HEK293 (cell line): ENCODE measurements around the gene CAPZB.

Source experiments
- SP3 ChIP-seq: fragments of 450-650 bp; formaldehyde crosslinking; IDR thresholded peaks from 2 replicates; pipeline ENCODE4 v1.5.1; 2016; ENCODE audit warnings: missing biosample characterization, missing genetic modification characterization
- ZNF274 ChIP-seq, 2 experiments: fragments of 200-500 bp in 1 of 2; fragments of 450-650 bp in 1 of 2; sonication (Bioruptor generic) in 1 of 2; formaldehyde crosslinking in 1 of 2; IDR thresholded peaks; 2 replicates each; pipeline versions ENCODE4 v1.5.1 to v1.6.1; 2014 to 2016; ENCODE audit warnings: borderline replicate concordance in 1 of 2, inconsistent platforms in 1 of 2, low read length in 1 of 2, missing biosample characterization in 1 of 2, missing genetic modification characterization in 1 of 2
- ZNF354C ChIP-seq: fragments of 450-650 bp; formaldehyde crosslinking; IDR thresholded peaks from 2 replicates; pipeline ENCODE4 v1.5.1; 2016; ENCODE audit warnings: missing biosample characterization, missing genetic modification characterization, low read depth, borderline replicate concordance
- ZNF544 ChIP-seq: fragments of 450-650 bp; formaldehyde crosslinking; IDR thresholded peaks from 2 replicates; pipeline ENCODE4 v1.5.0; 2017; ENCODE audit warnings: missing biosample characterization, missing genetic modification characterization
- ZNF548 ChIP-seq: fragments of 450-650 bp; formaldehyde crosslinking; IDR thresholded peaks from 2 replicates; pipeline ENCODE4 v1.5.1; 2016; ENCODE audit warnings: missing biosample characterization, missing genetic modification characterization
- TF ChIP-seq, protein P1 (sequence below): fragments of 450-650 bp; formaldehyde crosslinking; optimal IDR thresholded peaks from 2 replicates; pipeline ENCODE3; 2016; ENCODE audit warnings: missing biosample characterization, mild to moderate bottlenecking, missing genetic modification characterization
- TF ChIP-seq, protein P2 (sequence below): fragments of 450-650 bp; formaldehyde crosslinking; IDR thresholded peaks from 2 replicates; pipeline ENCODE4 v1.5.1; 2016; ENCODE audit warnings: missing biosample characterization, missing genetic modification characterization

DNA sequence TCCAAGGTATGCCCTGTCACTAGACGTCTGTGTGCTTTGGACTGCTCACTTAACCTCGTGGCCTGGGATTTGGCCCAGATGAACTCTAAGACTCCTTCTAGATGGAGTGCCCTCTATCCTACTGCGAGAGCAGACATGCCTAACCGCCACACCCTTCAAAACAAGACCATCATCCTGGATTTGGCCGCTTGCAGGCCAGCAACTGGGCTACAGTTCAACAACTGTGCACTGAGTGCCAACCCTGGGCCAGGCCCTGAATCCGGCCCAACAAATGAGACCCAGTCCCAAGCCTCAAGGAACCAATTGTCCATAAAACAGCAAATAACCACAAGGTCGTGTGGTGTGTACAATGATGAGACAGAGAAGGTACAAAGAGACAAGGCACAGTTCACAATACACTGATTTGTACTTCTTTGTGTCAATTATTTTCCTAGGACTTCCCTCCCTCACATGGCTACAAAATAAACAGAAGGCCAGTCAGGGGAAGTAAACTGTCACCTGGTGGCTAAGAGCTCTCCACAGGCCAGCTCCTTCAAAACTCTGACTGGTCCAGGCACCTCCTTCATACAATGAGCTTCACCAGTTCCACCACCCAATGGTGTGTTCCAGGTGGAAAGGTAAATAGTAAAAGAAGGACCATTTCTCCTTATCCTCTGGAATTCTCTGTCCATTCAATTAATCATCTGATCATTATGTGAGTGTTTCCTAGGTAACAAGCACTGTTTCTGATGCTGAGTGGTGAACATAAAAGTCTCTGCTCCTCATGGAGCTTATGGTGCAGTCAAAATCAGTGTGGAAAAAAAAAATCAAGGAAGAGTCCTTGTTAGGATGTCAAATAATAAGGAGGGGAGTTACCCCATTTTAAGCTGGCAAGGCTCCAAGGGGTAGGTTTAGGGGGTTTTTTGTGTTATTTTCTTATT is 60.4 kb downstream of the CAPZB start:
- TF ChIP-seq ZNF544, result no peak
- TF ChIP-seq SP3, result no peak
- no peak for TF ChIP-seq ZNF354C (tag by site-specific recombination)
- TF ChIP-seq, protein P1, sequence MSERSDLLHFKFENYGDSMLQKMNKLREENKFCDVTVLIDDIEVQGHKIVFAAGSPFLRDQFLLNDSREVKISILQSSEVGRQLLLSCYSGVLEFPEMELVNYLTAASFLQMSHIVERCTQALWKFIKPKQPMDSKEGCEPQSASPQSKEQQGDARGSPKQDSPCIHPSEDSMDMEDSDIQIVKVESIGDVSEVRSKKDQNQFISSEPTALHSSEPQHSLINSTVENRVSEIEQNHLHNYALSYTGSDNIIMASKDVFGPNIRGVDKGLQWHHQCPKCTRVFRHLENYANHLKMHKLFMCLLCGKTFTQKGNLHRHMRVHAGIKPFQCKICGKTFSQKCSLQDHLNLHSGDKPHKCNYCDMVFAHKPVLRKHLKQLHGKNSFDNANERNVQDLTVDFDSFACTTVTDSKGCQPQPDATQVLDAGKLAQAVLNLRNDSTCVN (tag by site-specific recombination), result no peak
- no peak for TF ChIP-seq ZNF274 (IDR thresholded peaks at IDR 0.05; ENCODE audit: low read length)
- no peak for TF ChIP-seq ZNF274 (tag by site-specific recombination; IDR thresholded peaks at IDR 0.05; ENCODE audit: borderline replicate concordance)
- TF ChIP-seq, protein P2, sequence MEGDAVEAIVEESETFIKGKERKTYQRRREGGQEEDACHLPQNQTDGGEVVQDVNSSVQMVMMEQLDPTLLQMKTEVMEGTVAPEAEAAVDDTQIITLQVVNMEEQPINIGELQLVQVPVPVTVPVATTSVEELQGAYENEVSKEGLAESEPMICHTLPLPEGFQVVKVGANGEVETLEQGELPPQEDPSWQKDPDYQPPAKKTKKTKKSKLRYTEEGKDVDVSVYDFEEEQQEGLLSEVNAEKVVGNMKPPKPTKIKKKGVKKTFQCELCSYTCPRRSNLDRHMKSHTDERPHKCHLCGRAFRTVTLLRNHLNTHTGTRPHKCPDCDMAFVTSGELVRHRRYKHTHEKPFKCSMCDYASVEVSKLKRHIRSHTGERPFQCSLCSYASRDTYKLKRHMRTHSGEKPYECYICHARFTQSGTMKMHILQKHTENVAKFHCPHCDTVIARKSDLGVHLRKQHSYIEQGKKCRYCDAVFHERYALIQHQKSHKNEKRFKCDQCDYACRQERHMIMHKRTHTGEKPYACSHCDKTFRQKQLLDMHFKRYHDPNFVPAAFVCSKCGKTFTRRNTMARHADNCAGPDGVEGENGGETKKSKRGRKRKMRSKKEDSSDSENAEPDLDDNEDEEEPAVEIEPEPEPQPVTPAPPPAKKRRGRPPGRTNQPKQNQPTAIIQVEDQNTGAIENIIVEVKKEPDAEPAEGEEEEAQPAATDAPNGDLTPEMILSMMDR (tag by site-specific recombination), result no peak
- no peak for TF ChIP-seq ZNF548
